Activated CD4-positive, alpha-beta T cell treated with anti-CD3 and anti-CD28 coated beads for 4 hours (primary cell): ENCODE data around the gene FOXO6.

Source experiments
- DNase-seq, 2 donors: peaks; one replicate each; pipeline ENCODE4 v3.0.0-alpha.2; 2020

FOXO6 gene

GRCh38 chr1:41428738-41429640, 67.8 kb downstream of the FOXO6 start:
- DNase-seq: no peak

- no peak for DNase-seq
Observed at GRCh38 chr1:41429641-41430035, 68.4 kb downstream of the FOXO6 start.

- DNase-seq: no peak
Observed at GRCh38 chr1:41430069-41430468, 68.8 kb downstream of the FOXO6 start.

- no peak for DNase-seq
Observed at GRCh38 chr1:41430582-41430981, 69.3 kb downstream of the FOXO6 start.

- no peak for DNase-seq
Observed at GRCh38 chr1:41431490-41432350, 70.5 kb downstream of the FOXO6 start.
